RCC 7860 (cell line): ENCODE data around the gene KISS1.

Experiments used
- DNase-seq: peaks from one replicate; pipeline ENCODE4 v3.0.0-alpha.2; 2015; ENCODE audit warnings: low spot score
- FAIRE-seq: peaks from 2 replicates; lab custom pipeline; 2012; peaks lifted over from hg19 to GRCh38; lab: Jason Lieb, UNC

KISS1 gene

GRCh38 chr1:204194080-204194479, 2.2 kb downstream of the KISS1 start:
- FAIRE-seq = no peak

GRCh38 chr1:204192589-204193352, 3.5 kb downstream of the KISS1 start:
- FAIRE-seq = no peak
- no peak for DNase-seq

More at GRCh38 chr1:204194080-204194479, 2.2 kb downstream of the KISS1 start:
- DNase-seq = no peak

DNA sequence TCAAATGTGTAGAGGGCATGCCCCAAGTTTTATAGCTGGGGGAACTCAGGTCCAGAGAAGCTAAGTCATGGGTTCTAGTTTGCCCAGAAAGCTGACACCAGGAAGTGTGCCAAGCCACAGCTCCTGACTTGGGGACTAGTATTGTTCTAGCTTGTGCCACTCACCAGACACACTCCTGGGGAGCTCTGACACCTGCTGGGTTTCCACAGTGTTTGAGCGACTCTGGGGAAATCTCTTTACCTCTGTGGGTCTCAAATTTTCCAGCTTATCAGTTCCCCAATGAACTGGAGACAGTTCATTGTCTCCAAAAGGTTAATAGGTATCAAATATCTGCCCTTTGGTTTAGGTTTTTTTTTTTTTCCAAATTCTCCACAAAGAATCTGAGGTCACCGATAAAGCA, 4.2 kb downstream of the KISS1 start:
- DNase-seq (no peak), FAIRE-seq (no peak)

DNA sequence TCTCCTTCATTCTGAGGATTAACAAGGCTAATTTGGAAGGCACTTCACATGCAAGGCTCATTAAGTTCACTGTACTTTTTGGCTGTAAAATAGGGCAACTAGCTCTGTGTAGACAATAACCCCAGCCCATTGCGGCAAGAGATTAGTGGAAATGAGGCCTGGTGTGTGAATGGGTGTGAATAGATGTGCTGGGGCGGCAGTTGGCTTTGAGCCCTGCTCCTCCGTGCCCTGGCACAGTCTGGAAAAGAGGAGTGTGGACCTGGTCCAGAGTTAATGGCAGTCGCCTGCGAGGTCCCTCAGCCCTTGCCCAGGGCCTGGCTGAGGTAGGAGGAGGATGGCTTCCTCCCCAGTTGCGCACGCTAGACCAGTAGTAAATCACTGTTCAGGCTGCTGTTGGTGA, 4.8 kb downstream of the KISS1 start:
- FAIRE-seq = no peak
- DNase-seq = no peak

DNA sequence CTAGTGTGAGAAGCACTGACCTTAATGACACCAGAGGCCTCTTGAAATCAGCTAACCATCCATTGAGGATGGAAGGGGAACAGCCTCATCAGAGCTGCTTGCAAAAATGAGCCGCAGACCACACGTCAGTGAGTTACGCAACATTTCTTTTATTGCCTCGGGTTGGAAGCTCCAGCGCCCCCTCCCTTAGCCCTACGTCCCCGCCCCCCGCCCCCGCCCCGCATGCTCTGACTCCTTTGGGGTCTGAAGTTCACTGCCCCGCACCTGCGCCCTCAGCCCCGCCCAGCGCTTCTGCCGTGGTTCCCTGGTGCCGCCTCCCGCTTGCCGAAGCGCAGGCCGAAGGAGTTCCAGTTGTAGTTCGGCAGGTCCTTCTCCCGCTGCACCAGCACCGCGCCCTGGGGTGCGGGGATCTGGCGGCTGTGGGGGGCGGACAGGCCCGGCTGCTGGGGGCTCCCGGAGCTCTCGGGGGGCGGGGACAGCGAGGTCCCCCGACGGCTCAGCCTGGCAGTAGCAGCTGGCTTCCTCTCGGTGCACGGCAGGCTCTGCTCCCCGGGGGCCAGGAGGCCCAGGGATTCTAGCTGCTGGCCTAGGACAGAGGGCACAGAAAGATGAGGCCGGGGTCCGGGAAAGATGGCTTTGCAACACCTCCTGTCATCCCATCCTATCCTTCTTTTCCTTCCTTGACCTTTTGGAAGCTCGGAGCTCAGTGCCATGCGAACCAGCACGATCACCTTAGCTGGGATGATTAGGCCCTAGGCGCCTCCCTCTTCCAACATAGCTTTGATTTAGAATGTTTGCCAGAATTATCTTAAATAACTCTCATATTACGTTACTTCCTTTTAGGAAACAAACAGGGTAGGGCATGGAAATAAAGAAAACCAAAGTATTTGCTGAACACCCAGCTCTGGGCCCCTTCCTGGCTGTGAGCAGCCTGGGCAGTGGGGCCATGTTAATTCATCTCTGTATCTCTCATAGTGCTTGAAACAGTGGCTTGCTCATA, 5.8 kb downstream of the KISS1 start:
- FAIRE-seq (no peak), DNase-seq (no peak)

GRCh38 chr1:204188959-204189639, 7.2 kb downstream of the KISS1 start:
- no peak for FAIRE-seq
- no peak for DNase-seq

GRCh38 chr1:204186597-204186996, 9.7 kb downstream of the KISS1 start:
- FAIRE-seq (no peak), DNase-seq (no peak)

DNA sequence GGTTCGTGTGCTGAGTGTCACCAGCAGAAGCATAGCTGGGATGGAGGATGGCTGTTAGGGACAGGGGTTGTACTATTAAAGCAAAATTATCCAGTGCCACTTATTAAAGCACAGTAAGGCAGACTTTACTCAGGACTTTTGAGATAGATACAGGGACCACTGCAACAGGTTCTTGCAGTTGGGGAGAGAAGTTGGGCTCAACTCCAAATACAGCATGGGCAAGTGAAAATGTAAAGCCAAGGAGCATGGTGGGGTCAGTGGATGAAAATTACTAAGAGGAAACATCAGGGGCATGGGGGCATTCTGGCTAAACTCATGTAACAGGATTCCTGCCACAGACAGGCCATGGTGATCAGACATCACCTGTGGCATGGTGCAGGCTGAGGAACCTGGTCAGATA, 15.2 kb downstream of the KISS1 start:
- no peak for DNase-seq
- no peak for FAIRE-seq

- FAIRE-seq = no peak
- DNase-seq = no peak
Measured at GRCh38 chr1:204180133-204180532, 16.2 kb downstream of the KISS1 start.

- FAIRE-seq = no peak
- no peak for DNase-seq
Measured at GRCh38 chr1:204178487-204179281, 17.6 kb downstream of the KISS1 start.

DNA sequence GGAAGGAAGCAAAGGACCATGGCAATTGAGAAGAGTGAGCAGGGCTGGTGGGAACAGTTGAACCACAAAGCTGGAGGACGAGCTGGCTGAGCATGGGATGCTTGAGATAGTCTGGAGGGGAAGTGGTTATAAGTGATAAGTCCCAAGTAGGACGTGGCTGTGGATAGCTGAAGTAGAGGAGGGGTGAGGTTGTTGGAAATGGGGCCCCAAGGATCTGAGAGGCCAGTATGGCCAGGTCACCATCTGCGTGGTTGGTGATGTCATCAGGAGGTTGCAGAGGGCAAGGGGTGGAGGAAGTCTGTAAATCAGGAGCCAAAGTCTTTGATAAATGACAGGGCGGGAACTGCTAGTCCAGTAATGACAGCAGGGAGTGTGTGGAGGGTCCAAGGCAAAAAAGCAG, 19.2 kb downstream of the KISS1 start:
- DNase-seq (no peak), FAIRE-seq (no peak)

DNA sequence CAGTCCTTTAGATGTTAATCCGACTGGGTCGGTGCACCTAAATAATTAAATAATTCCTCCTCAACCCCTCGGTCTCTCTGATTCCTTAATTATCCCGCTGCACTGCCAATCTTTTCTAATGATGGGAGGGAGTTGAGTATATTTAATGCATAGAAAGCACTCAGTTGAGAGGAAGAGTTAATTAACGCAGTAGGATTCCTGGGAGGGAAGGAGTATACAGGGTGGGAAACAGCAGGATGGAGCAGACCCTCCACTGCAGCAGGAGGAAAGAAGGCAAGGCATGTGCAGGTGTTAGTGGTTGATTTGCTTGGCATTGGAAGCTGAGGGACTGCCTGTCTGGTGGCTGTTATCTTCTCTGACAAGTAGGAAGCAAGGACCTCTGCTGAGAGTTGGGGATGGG, 20.2 kb downstream of the KISS1 start:
- FAIRE-seq = no peak
- DNase-seq = no peak

DNA sequence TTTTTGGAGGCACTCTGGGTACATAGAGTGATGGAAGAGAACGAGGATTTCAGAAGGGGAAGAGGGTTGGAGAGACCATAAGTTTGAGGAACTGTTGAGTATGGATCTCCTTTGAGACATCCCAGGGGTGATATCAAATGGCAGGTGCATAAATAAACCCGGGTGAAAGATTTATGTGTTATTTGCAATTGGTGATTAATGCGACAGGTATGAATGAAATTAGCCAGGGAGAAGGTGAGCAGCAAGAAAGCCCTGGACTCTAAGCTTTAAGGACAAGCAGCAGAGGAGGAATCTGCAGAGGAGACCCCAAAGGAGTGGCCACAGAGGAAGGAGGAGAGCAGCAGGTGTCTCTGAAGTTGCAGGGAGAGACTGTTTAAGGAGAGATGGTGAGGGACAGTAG, 21.3 kb downstream of the KISS1 start:
- no peak for DNase-seq
- no peak for FAIRE-seq

DNA sequence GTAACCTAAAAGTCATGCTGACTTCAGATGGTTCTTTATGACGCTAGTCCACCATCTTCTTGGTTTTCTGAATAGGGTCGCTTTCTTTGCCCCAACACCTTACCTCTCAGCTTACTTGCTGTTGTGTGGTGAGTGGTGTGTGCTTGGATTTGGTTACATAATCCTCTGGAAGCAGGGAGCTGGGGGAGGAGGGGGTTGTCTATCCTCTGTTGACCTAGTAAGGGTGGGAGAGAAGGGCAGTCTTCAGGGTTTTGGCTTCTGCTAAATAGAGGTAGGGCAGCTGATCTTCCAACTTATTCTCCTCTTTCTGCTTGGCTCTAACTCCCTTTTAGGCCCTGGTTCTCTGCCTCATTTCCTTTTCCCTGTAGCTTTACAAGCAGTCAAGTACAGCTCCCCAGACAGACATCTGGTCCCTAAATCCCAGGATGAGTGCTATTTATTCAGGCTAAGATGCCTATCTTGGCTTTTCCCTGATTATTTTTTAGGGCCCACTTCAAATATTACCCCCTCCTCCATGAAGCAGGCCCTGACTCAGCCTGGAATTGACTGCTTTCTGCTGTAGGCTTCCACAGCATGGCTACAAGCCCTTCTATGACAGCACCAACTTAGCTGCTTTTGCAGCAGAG, 23.8 kb downstream of the KISS1 start:
- FAIRE-seq (no peak), DNase-seq (no peak)

- FAIRE-seq (peak; percentile 79), DNase-seq (peak; percentile 89)
Measured at GRCh38 chr1:204171751-204172178, 24.5 kb downstream of the KISS1 start.

DNA sequence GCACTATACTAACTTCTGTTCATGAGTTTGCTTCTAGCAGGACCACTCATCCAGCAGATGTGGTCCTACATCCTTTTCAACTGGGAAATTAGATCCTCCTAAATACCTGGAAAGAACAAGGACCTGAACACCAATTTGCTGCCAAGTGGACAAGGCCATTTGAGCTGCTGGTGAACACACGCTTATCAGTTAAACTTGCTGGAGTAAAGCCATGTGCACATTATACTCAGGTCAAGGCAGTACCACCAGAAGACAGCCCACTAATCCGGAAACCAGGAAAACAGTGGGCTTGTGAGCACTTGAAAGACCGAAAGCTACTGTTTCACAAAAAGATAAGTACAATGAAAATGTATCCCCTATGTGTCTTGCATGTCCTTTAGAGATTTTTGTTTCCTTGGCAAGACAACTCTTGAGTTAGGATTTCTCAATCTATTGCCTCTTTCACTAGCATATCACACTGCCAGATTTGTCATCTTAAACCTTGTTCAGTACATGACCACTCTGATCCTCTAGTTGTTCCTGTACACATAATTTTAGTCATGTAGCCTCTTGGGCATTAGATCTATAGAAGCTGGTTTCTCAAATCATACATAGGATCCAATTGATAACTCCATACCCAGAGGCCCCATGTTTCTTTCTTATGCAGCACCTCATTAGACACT, 25.7 kb downstream of the KISS1 start:
- FAIRE-seq (no peak), DNase-seq (no peak)

DNA sequence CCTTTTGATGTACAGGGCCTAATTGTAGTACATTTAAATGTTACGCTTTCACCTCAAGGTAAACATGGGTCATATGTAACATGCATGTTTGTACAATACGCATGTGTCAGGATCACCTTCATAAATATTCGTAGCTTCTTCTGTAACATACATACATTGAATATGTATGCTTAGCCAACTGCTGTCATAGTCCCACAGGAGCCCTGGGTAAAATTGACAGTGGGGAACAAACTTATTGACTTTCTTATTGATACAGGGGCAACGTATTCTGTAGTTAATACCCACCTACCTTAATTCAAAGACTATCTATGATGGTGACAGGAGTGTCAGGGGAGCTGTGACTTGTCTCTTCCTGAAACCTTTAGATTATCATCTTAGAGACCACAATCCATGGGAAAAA, 26.4 kb downstream of the KISS1 start:
- no peak for FAIRE-seq
- no peak for DNase-seq

DNA sequence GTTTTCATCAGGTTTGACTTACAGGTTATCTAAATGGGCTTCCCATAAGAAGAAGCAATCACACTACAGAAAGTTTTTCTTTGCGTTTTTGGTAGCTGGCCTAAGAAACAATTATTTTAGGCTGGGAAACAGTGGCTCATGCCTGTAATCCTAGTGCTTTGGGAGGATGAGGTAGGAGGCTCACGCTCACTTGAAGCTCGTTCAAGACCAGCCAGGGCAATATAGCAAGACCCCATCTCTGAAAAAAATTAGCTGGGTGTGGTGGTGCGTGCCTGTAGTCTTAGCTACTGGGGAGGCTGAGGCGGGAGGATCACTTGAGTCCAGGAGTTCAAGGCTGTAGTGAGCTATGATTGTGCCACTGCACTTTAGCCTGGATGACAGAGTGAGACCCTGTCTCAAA, 28.6 kb downstream of the KISS1 start:
- FAIRE-seq (no peak), DNase-seq (no peak)

DNA sequence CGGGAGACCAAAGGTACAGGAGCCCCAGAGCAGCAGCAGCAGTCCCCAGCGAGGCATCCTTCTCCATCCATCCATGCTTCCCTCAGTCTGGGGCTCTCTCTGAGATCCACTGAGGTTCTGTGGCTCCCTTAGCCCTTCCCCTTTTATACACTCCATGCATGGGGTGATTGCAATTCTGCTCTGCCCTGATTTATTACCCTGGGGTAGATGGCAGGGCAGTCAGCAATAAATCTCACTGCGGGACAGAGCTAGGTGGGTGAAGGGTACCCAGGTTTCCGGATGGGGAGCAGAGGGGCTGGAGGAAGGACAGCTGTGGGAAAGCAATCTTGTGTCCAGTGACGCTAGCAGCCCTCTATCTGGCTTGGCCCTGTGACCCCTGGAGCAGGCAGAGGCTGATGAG, 30.1 kb downstream of the KISS1 start, which contains the start of gene REN:
TSS of gene REN (minus strand) at position 119 of the 400 bp plus-strand sequence. CDS start at position 75, 44 bp downstream.
- DNase-seq = no peak
- FAIRE-seq = no peak
